GM12872 (cell line): Measurements from ENCODE around the gene KRTDAP.

Source experiments
- CTCF ChIP-seq: IDR thresholded peaks from 3 replicates; pipeline ENCODE4 v1.5.1; 2011; ENCODE audit warnings: low read depth, mild to moderate bottlenecking, low read length, moderate library complexity; ENCODE audit not compliant: insufficient read depth

Gene KRTDAP

GRCh38 chr19:35455616-35456201 lies 34.6 kb downstream of the KRTDAP start:
- TF ChIP-seq CTCF, result no peak

GRCh38 chr19:35454663-35455062 lies 35.6 kb downstream of the KRTDAP start:
- TF ChIP-seq CTCF, result no peak

- no peak for TF ChIP-seq CTCF
These were observed 38.7 kb downstream of the KRTDAP start for GRCh38 chr19:35451338-35452096.

- TF ChIP-seq CTCF, result no peak
These were observed 40.8 kb downstream of the KRTDAP start for GRCh38 chr19:35449359-35450043.

- TF ChIP-seq CTCF, result no peak
These were observed 42.4 kb downstream of the KRTDAP start, which contains the start of gene FFAR2 for GRCh38 chr19:35447606-35448469. Gene FFAR2, plus strand, starts transcription at chr19:35448257. Its CDS starts 1,458 bp downstream, at chr19:35449715.

- no peak for TF ChIP-seq CTCF
These were observed 44.3 kb downstream of the KRTDAP start for GRCh38 chr19:35445826-35446593.
